HEK293 (cell line): ENCODE measurements around the gene C3orf49.

Experiments
- CTCF ChIA-PET: fragments of 350-600 bp; formaldehyde crosslinking; extraction: SDS; loops from one replicate; lab custom pipeline; 2021; ENCODE audit warnings: antibody characterized with exemption; lab: Yijun Ruan, JAX
- POLR2A ChIA-PET: fragments of 300-600 bp; formaldehyde crosslinking; extraction: SDS; loops from one replicate; lab custom pipeline; 2020; ENCODE audit warnings: antibody characterized with exemption, inconsistent platforms; lab: Yijun Ruan, JAX
- H3K27ac ChIP-seq: fragments of 200-500 bp; sonication (Bioruptor generic); 2 replicates; pipeline ENCODE4 v1.5.1; 2014; ENCODE audit warnings: low read depth, low read length, control low read depth, inconsistent platforms; ENCODE audit errors: extremely low read depth
- H3K36me3 ChIP-seq, 2 experiments: fragments of 200-500 bp in 1 of 2; sonication (Bioruptor generic) in 1 of 2; 1 replicate in 1 of 2; 2 replicates in 1 of 2; pipeline ENCODE4 v1.5.1; 2014 to 2017; ENCODE audit warnings: inconsistent platforms in 2 of 2, low read length in 2 of 2; ENCODE audit not compliant: control insufficient read depth in 2 of 2, insufficient read depth in 1 of 2
- H3K4me1 ChIP-seq: fragments of 200-500 bp; sonication (Bioruptor generic); 2 replicates; pipeline ENCODE4 v1.5.1; 2014; ENCODE audit warnings: mild to moderate bottlenecking, low read length, inconsistent platforms; ENCODE audit not compliant: control insufficient read depth, insufficient read depth
- H3K4me3 ChIP-seq: 2 replicates; pipeline ENCODE4 v1.5.1; 2011; ENCODE audit warnings: low read depth, mild to moderate bottlenecking, control low read depth, low read length, moderate library complexity
- H3K9me3 ChIP-seq: fragments of 200-500 bp; sonication (Bioruptor generic); 2 replicates; pipeline ENCODE4 v1.5.1; 2014; ENCODE audit warnings: low read depth, low read length, inconsistent platforms; ENCODE audit not compliant: control insufficient read depth, insufficient read depth
- ATF2 ChIP-seq: fragments of 450-650 bp; formaldehyde crosslinking; IDR thresholded peaks from 2 replicates; pipeline ENCODE4 v1.5.1; 2016; ENCODE audit warnings: missing biosample characterization, missing genetic modification characterization, low read depth
- ELK4 ChIP-seq: IDR thresholded peaks from 2 replicates; pipeline ENCODE4 v1.6.1; 2011; ENCODE audit warnings: mild to moderate bottlenecking, low read depth, low read length, borderline replicate concordance
- KLF1 ChIP-seq: fragments of 450-650 bp; formaldehyde crosslinking; IDR thresholded peaks from 2 replicates; pipeline ENCODE4 v1.5.1; 2016; ENCODE audit warnings: missing biosample characterization, missing genetic modification characterization
- ZBTB11 ChIP-seq: fragments of 450-650 bp; formaldehyde crosslinking; conservative IDR thresholded peaks from 2 replicates; pipeline ENCODE4 v1.5.1; 2016; ENCODE audit warnings: low read depth, missing biosample characterization, missing genetic modification characterization
- ZBTB20 ChIP-seq: fragments of 450-650 bp; formaldehyde crosslinking; IDR thresholded peaks from 2 replicates; pipeline ENCODE4 v1.5.1; 2016; ENCODE audit warnings: missing biosample characterization, missing genetic modification characterization
- ZEB2 ChIP-seq: fragments of 450-650 bp; formaldehyde crosslinking; IDR thresholded peaks from 2 replicates; pipeline ENCODE4 v1.5.1; 2016; ENCODE audit warnings: missing biosample characterization, missing genetic modification characterization
- ZNF114 ChIP-seq: fragments of 450-650 bp; formaldehyde crosslinking; IDR thresholded peaks from 2 replicates; pipeline ENCODE4 v1.5.0; 2017; ENCODE audit warnings: missing biosample characterization, missing genetic modification characterization
- ZNF133 ChIP-seq: fragments of 450-650 bp; formaldehyde crosslinking; IDR thresholded peaks from 2 replicates; pipeline ENCODE4 v1.5.1; 2016; ENCODE audit warnings: missing biosample characterization, missing genetic modification characterization
- ZNF169 ChIP-seq: fragments of 450-650 bp; formaldehyde crosslinking; IDR thresholded peaks from 2 replicates; pipeline ENCODE4 v1.5.1; 2016; ENCODE audit warnings: missing biosample characterization, missing genetic modification characterization
- ZNF174 ChIP-seq: fragments of 450-650 bp; formaldehyde crosslinking; IDR thresholded peaks from 2 replicates; pipeline ENCODE4 v1.5.0; 2017; ENCODE audit warnings: missing biosample characterization, mild to moderate bottlenecking, missing genetic modification characterization
- ZNF26 ChIP-seq: fragments of 450-650 bp; formaldehyde crosslinking; IDR thresholded peaks from 2 replicates; pipeline ENCODE4 v1.5.1; 2016; ENCODE audit warnings: missing biosample characterization, missing genetic modification characterization
- ZNF335 ChIP-seq: fragments of 450-650 bp; formaldehyde crosslinking; conservative IDR thresholded peaks from 2 replicates; pipeline ENCODE4 v1.5.1; 2016; ENCODE audit warnings: missing biosample characterization, missing genetic modification characterization
- ZNF518A ChIP-seq: fragments of 450-650 bp; formaldehyde crosslinking; conservative IDR thresholded peaks from 2 replicates; pipeline ENCODE4 v1.5.1; 2016; ENCODE audit warnings: low read depth, missing biosample characterization, missing genetic modification characterization
- ZNF560 ChIP-seq: fragments of 450-650 bp; formaldehyde crosslinking; IDR thresholded peaks from 2 replicates; pipeline ENCODE4 v1.5.1; 2017; ENCODE audit warnings: missing biosample characterization, missing genetic modification characterization, borderline replicate concordance
- ZNF660 ChIP-seq: fragments of 450-650 bp; IDR thresholded peaks from 2 replicates; pipeline ENCODE4 v1.5.1; 2018; ENCODE audit warnings: missing biosample characterization, mild to moderate bottlenecking, missing genetic modification characterization
- ZNF704 ChIP-seq: fragments of 450-650 bp; formaldehyde crosslinking; IDR thresholded peaks from 2 replicates; pipeline ENCODE4 v1.5.1; 2016; ENCODE audit warnings: missing biosample characterization, missing genetic modification characterization
- ZNF76 ChIP-seq: fragments of 450-650 bp; formaldehyde crosslinking; IDR thresholded peaks from 2 replicates; pipeline ENCODE4; 2016; ENCODE audit warnings: low read depth, missing biosample characterization, missing genetic modification characterization, borderline replicate concordance
- ZNF777 ChIP-seq: fragments of 450-650 bp; formaldehyde crosslinking; IDR thresholded peaks from 2 replicates; pipeline ENCODE4 v1.5.1; 2017; ENCODE audit warnings: missing biosample characterization, missing genetic modification characterization, borderline replicate concordance
- ZNF792 ChIP-seq: fragments of 450-650 bp; formaldehyde crosslinking; IDR thresholded peaks from 2 replicates; pipeline ENCODE4 v1.5.1; 2016; ENCODE audit warnings: missing biosample characterization, missing genetic modification characterization
- ZXDB ChIP-seq: fragments of 450-650 bp; formaldehyde crosslinking; IDR thresholded peaks from 2 replicates; pipeline ENCODE4 v1.5.1; 2016; ENCODE audit warnings: missing biosample characterization, missing genetic modification characterization

Gene C3orf49

GRCh38 chr3:63863150-63864007 is 44.3 kb downstream of the C3orf49 start, which contains the start of the genes ATXN7 and THOC7:
Gene ATXN7, plus strand, starts transcription at chr3:63863867. Its CDS starts 48,732 bp downstream, at chr3:63912599.
Gene THOC7, minus strand, starts transcription at chr3:63863805. Its CDS starts 15 bp downstream, at chr3:63863790.
- Histone ChIP-seq H3K4me1 (no peaks in the 10 kb centered on the region; the same call in 1 of the 2 replicates), H3K4me3 (peak within 1 kb of the TSS; percentile 96), H3K36me3 (peaks cover 0 to 4% of the 10 kb centered on the region in 2 experiments; a peak in 1 of 3 replicates), H3K27ac (peak within 1 kb of the TSS; percentile 89), H3K9me3 (no peaks in the 10 kb centered on the region)
- CTCF ChIA-PET, result no interaction called here
- POLR2A ChIA-PET, result interaction anchor here (0.7 to 0.9 kb wide), 3 partner anchors 13 to 48 kb away, joined by 3 to 5 read pairs (median 5); partner anchors contain the start of gene SCAANT1
- no peak for TF ChIP-seq ZNF560 (tag by site-specific recombination)
- TF ChIP-seq ZNF174 (tag by site-specific recombination), result no peak
- 0 out of 2 replicates have a peak, but pooled peaks have one; percentile 26 for TF ChIP-seq ZEB2 (tag by site-specific recombination)
- TF ChIP-seq ZNF76 (tag by site-specific recombination), result peak; percentile 94
- TF ChIP-seq KLF1 (tag by site-specific recombination), result 0 out of 2 replicates have a peak, but pooled peaks have one; percentile 17
- TF ChIP-seq ZNF777 (tag by site-specific recombination), result peak; percentile 55; the same call in 1 of the 2 replicates
- TF ChIP-seq ATF2 (tag by site-specific recombination), result no peak
- TF ChIP-seq ZBTB11 (tag by site-specific recombination), result 0 out of 2 replicates have a peak, but pooled peaks have one; percentile 10
- no peak for TF ChIP-seq ZNF169
- no peak for TF ChIP-seq ZNF704
- TF ChIP-seq ZNF114 (tag by site-specific recombination), result no peak
- no peak for TF ChIP-seq ZNF26 (tag by site-specific recombination)
- TF ChIP-seq ELK4, result no peak
- TF ChIP-seq ZNF335, result peak; percentile 80
- TF ChIP-seq ZBTB20 (tag by site-specific recombination), result peak; percentile 85
- TF ChIP-seq ZNF660 (tag by site-specific recombination), result 0 out of 2 replicates have a peak, but pooled peaks have one; percentile 17
- no peak for TF ChIP-seq ZNF518A (tag by site-specific recombination)
- no peak for TF ChIP-seq ZNF133 (tag by site-specific recombination)
- TF ChIP-seq ZNF792, result no peak
- TF ChIP-seq ZXDB (tag by site-specific recombination), result peak; percentile 13; the same call in 1 of the 2 replicates
